GM12878 (cell line): ENCODE measurements around the gene SAFB. TPM values are rescaled to one million over a fixed set of nuclear protein-coding genes. Genes with fewer than 3 reads are reported as not detected.

Experiments
- ATF2 ChIP-seq: IDR thresholded peaks from 2 replicates; pipeline ENCODE4 v1.6.1; 2012; ENCODE audit warnings: low read length, inconsistent platforms
- BCL11A ChIP-seq: IDR thresholded peaks from 2 replicates; pipeline ENCODE4 v1.6.1; 2011; ENCODE audit warnings: low read depth, low read length
- BHLHE40 ChIP-seq, 2 experiments: fragments of 450-650 bp in 1 of 2; IDR thresholded peaks; 2 replicates each; pipeline ENCODE4 v1.6.1; 2011 to 2017; ENCODE audit warnings: low read depth in 2 of 2, borderline replicate concordance in 1 of 2, improper control_type of control experiment in 1 of 2, low read length in 1 of 2, mild to moderate bottlenecking in 1 of 2
- CREM ChIP-seq: IDR thresholded peaks from 2 replicates; pipeline ENCODE4 v1.6.1; 2014; ENCODE audit warnings: antibody characterized with exemption, low read depth
- CTCF ChIP-seq, 3 experiments: IDR thresholded peaks in 2 of 3; conservative IDR thresholded peaks in 1 of 3; 2 replicates each; pipeline ENCODE4 v1.5.1; 2011; ENCODE audit warnings: low read depth in 3 of 3, low read length in 3 of 3, mild to moderate bottlenecking in 3 of 3, control low read depth in 2 of 3, moderate library complexity in 2 of 3, inconsistent platforms in 1 of 3, mixed read lengths in 1 of 3; ENCODE audit not compliant: control insufficient read depth in 2 of 3, insufficient read depth in 1 of 3; ENCODE audit errors: extremely low read depth in 1 of 3
- ELK1 ChIP-seq: IDR thresholded peaks from 2 replicates; pipeline ENCODE4 v1.6.1; 2012; ENCODE audit warnings: low read depth, low read length, improper control_type of control experiment
- FOXK2 ChIP-seq: fragments of 450-650 bp; IDR thresholded peaks from 2 replicates; pipeline ENCODE4 v1.6.1; 2017; ENCODE audit warnings: mild to moderate bottlenecking, moderate library complexity
- JUNB ChIP-seq: IDR thresholded peaks from 2 replicates; pipeline ENCODE4 v1.6.1; 2016; ENCODE audit warnings: antibody characterized with exemption, mild to moderate bottlenecking
- KAT2A ChIP-seq: conservative IDR thresholded peaks from 2 replicates; pipeline ENCODE4 v1.6.1; 2011; ENCODE audit warnings: low read depth, low read length; ENCODE audit not compliant: control insufficient read depth
- MTA2 ChIP-seq: fragments of 450-650 bp; IDR thresholded peaks from 2 replicates; pipeline ENCODE4 v1.6.1; 2016; ENCODE audit warnings: low read depth, mild to moderate bottlenecking, moderate library complexity
- MXI1 ChIP-seq: fragments of 150-350 bp; IDR thresholded peaks from 2 replicates; pipeline ENCODE4 v1.6.1; 2011; ENCODE audit warnings: low read depth, mild to moderate bottlenecking, inconsistent platforms, low read length, improper control_type of control experiment
- NR2C2 ChIP-seq: IDR thresholded peaks from 2 replicates; pipeline ENCODE4 v1.6.1; 2011; ENCODE audit warnings: borderline replicate concordance, low read depth; ENCODE audit not compliant: control insufficient read depth, insufficient read length
- POLR2A ChIP-seq: IDR thresholded peaks from 2 replicates; pipeline ENCODE4 v1.6.1; 2011; ENCODE audit warnings: low read depth, mild to moderate bottlenecking, low read length
- RAD21 ChIP-seq: IDR thresholded peaks from 2 replicates; pipeline ENCODE4 v1.6.1; 2011; ENCODE audit warnings: mild to moderate bottlenecking, low read depth, low read length, moderate library complexity; ENCODE audit not compliant: insufficient read depth
- RB1 ChIP-seq: fragments of 450-650 bp; formaldehyde crosslinking; IDR thresholded peaks from 2 replicates; pipeline ENCODE4 v1.6.1; 2017; ENCODE audit warnings: mild to moderate bottlenecking, borderline replicate concordance
- RFX5 ChIP-seq: IDR thresholded peaks from 2 replicates; pipeline ENCODE4 v1.6.1; 2011; ENCODE audit warnings: low read depth, low read length, improper control_type of control experiment
- SIX5 ChIP-seq: IDR thresholded peaks from 2 replicates; pipeline ENCODE4 v1.6.1; 2011; ENCODE audit warnings: mild to moderate bottlenecking, low read depth, low read length, moderate library complexity; ENCODE audit not compliant: severe bottlenecking
- SMAD1 ChIP-seq: fragments of 450-650 bp; IDR thresholded peaks from 2 replicates; pipeline ENCODE4 v1.6.1; 2018; ENCODE audit warnings: mild to moderate bottlenecking, low read depth; ENCODE audit not compliant: partially characterized antibody
- TBL1XR1 ChIP-seq: IDR thresholded peaks from 2 replicates; pipeline ENCODE4 v1.6.1; 2012; ENCODE audit warnings: low read depth, low read length, improper control_type of control experiment
- YY1 ChIP-seq: IDR thresholded peaks from 2 replicates; pipeline ENCODE4 v1.6.1; 2011; ENCODE audit warnings: low read depth, mild to moderate bottlenecking, low read length
- ZBTB11 ChIP-seq: fragments of 450-650 bp; formaldehyde crosslinking; IDR thresholded peaks from 2 replicates; pipeline ENCODE4 v1.5.0; 2022; ENCODE audit warnings: mild to moderate bottlenecking, missing genetic modification characterization
- polyA plus RNA-seq, 11 experiments: library from polyadenylated mRNA; depleted of rRNA in 4 of 11; unstranded in 6 of 11; stranded (reverse) in 5 of 11; fragments of >200 nt; fragmentation: Nextera tagmentation in 4 of 11; fragmentation: Illumina TruSeq in 1 of 11; extraction: Ambion mirVana in 4 of 11; extraction: Trizol in 1 of 11; gene quantifications; 1 replicate in 1 of 11; 2 replicates in 10 of 11; pipeline versions ENCODE4 v1.2.1 to v1.2.3, GENCODE V29; 2011 to 2016; ENCODE audit warnings: inconsistent platforms in 2 of 11, missing spikeins in 2 of 11, low read depth in 1 of 11
- total RNA-seq, 4 experiments: library from RNA; depleted of rRNA in 3 of 4; stranded (reverse); fragments of >200 nt in 3 of 4; fragmentation: Illumina TruSeq in 1 of 4; extraction: Trizol in 1 of 4; gene quantifications; 2 replicates each; pipeline versions ENCODE4 v1.2.1 to v1.2.3, GENCODE V29; 2013 to 2021

SAFB gene
- total and polyA plus RNA-seq, 10 of the 15 experiments (the other 5 are each of a cell fraction or from before 2014, with no cell fraction given): 1.6 to 131 (median 61.2) TPM

GRCh38 chr19:5686647-5687359, 63.9 kb downstream of the SAFB start (continued):
- TF ChIP-seq ELK1: no peak
- no peak for TF ChIP-seq SIX5
- 0 out of 2 replicates have a peak, but pooled peaks have one; percentile 40 for TF ChIP-seq YY1
- TF ChIP-seq ZBTB11: no peak
- TF ChIP-seq FOXK2: no peak
- peak; percentile 42; the same call in 1 of the 2 replicates for TF ChIP-seq RAD21
- TF ChIP-seq POLR2A: peak; percentile 60; the same call in 1 of the 2 replicates
- TF ChIP-seq NR2C2: no peak
- no peak for TF ChIP-seq KAT2A
- TF ChIP-seq MXI1: peak; percentile 30; the same call in 1 of the 2 replicates
- TF ChIP-seq MTA2: no peak
- no peak for TF ChIP-seq JUNB
- peak; percentile 31; the same call in 1 of the 2 replicates for TF ChIP-seq RB1
- TF ChIP-seq BCL11A: no peak
- TF ChIP-seq BHLHE40 (IDR thresholded peaks at IDR 0.05; ENCODE audit: borderline replicate concordance in 1 of 2, low read depth in 2 of 2, low read length in 1 of 2): peak; percentile 25 to 88; a peak in 3 of 4 replicates
- TF ChIP-seq ATF2: no peak
- peak; percentile 84 to 95 (median 88) for TF ChIP-seq CTCF (IDR thresholded peaks at IDR 0.05 in 2 of 3, conservative IDR thresholded peaks at IDR 0.05 in 1 of 3; ENCODE audit: control insufficient read depth in 2 of 3, extremely low read depth in 1 of 3, insufficient read depth in 1 of 3, low read depth in 3 of 3, low read length in 3 of 3)
- TF ChIP-seq CREM: peak; percentile 95
- TF ChIP-seq SMAD1: no peak
- TF ChIP-seq RFX5: 0 out of 2 replicates have a peak, but pooled peaks have one; percentile 8
- TF ChIP-seq TBL1XR1: no peak
